ENCODE measurements around the gene ZNF521.
"Not testable (repeated sequence)": the region's sequence is repeated elsewhere in the genome, so short reads cannot be mapped to it uniquely, and the experiment has no call there.

The ZNF521 gene

GRCh38 chr18:25289001-25289631 is 62.9 kb downstream of the ZNF521 start:
- DNase-seq (ENCODE audit: low read depth), result no peak

GRCh38 chr18:25288340-25288938 is 63.5 kb downstream of the ZNF521 start:
- no peak for DNase-seq (ENCODE audit: low read depth)

GRCh38 chr18:25287106-25287505 is 64.9 kb downstream of the ZNF521 start:
- DNase-seq (ENCODE audit: low read depth), result no peak

GRCh38 chr18:25284861-25285550 is 67.0 kb downstream of the ZNF521 start:
- no peak for DNase-seq (ENCODE audit: low read depth)

- DNase-seq (ENCODE audit: low read depth), result no peak
Measured at GRCh38 chr18:25284281-25284680, 67.7 kb downstream of the ZNF521 start.

- DNase-seq (ENCODE audit: low read depth), result no peak
Measured at GRCh38 chr18:25283781-25284180, 68.2 kb downstream of the ZNF521 start.

- no peak for DNase-seq (ENCODE audit: low read depth)
Measured at GRCh38 chr18:25282896-25283703, 68.9 kb downstream of the ZNF521 start.

GRCh38 chr18:25282282-25282681 is 69.7 kb downstream of the ZNF521 start:
- no peak for DNase-seq (ENCODE audit: low read depth)

- no peak for DNase-seq (ENCODE audit: low read depth)
Measured at GRCh38 chr18:25281556-25281955, 70.4 kb downstream of the ZNF521 start.

- no peak for DNase-seq (ENCODE audit: low read depth)
Measured at GRCh38 chr18:25279961-25280360, 72.0 kb downstream of the ZNF521 start.

- DNase-seq (ENCODE audit: low read depth), result no peak
Measured at GRCh38 chr18:25279556-25279955, 72.4 kb downstream of the ZNF521 start.

GRCh38 chr18:25279133-25279532 is 72.8 kb downstream of the ZNF521 start:
- no peak for DNase-seq (ENCODE audit: low read depth)

GRCh38 chr18:25278394-25278793 is 73.6 kb downstream of the ZNF521 start:
- no peak for DNase-seq (ENCODE audit: low read depth)

- no peak for DNase-seq (ENCODE audit: low read depth)
Measured at GRCh38 chr18:25275412-25276001, 76.5 kb downstream of the ZNF521 start.

GRCh38 chr18:25274926-25275325 is 77.0 kb downstream of the ZNF521 start:
- no peak for DNase-seq (ENCODE audit: low read depth)

- not testable (repeated sequence) for DNase-seq (ENCODE audit: low read depth)
Measured at GRCh38 chr18:25266931-25267527, 84.9 kb downstream of the ZNF521 start.

- no peak for DNase-seq (ENCODE audit: low read depth)
Measured at GRCh38 chr18:25262920-25263319, 89.0 kb downstream of the ZNF521 start.

GRCh38 chr18:25261768-25262167 is 90.2 kb downstream of the ZNF521 start:
- no peak for DNase-seq (ENCODE audit: low read depth)

- DNase-seq (ENCODE audit: low read depth), result no peak
Measured at GRCh38 chr18:25256439-25256838, 95.5 kb downstream of the ZNF521 start.

- no peak for DNase-seq (ENCODE audit: low read depth)
Measured at GRCh38 chr18:25253779-25254178, 98.2 kb downstream of the ZNF521 start.

- no peak for DNase-seq (ENCODE audit: low read depth)
Measured at GRCh38 chr18:25253136-25253535, 98.8 kb downstream of the ZNF521 start.

- DNase-seq (ENCODE audit: low read depth), result no peak
Measured at GRCh38 chr18:25251068-25251467, 100.9 kb downstream of the ZNF521 start.

All from activated gamma-delta T cell treated with anti-CD3 and anti-CD28 coated beads, Interleukin-2, amount 50 U/mL, for 16 hours (primary cell).